SJCRH30 (cell line): ENCODE results near the gene RAB3GAP1. TPM values are rescaled to one million over a fixed set of nuclear protein-coding genes. Genes with fewer than 3 reads are reported as not detected.
"Not testable (repeated sequence)": the region's sequence is repeated elsewhere in the genome, so short reads cannot be mapped to it uniquely, and the experiment has no call there.

Experiments
- DNase-seq, 2 experiments: peaks; one replicate each; pipeline ENCODE4 v3.0.0-alpha.2; 2015 to 2020
- H3K27ac ChIP-seq: fragments of 250-450 bp; sonication (Bioruptor Pico); 2 replicates; pipeline ENCODE4 v1.5.1; 2020; ENCODE audit warnings: mild to moderate bottlenecking, moderate library complexity
- H3K27me3 ChIP-seq: fragments of 250-450 bp; sonication (Bioruptor Pico); 2 replicates; pipeline ENCODE4 v1.5.1; 2020; ENCODE audit warnings: mild to moderate bottlenecking, moderate library complexity
- H3K36me3 ChIP-seq: fragments of 250-450 bp; sonication (Bioruptor Pico); 2 replicates; pipeline ENCODE4 v1.5.1; 2020; ENCODE audit warnings: mild to moderate bottlenecking, moderate library complexity
- H3K4me1 ChIP-seq: fragments of 250-450 bp; sonication (Bioruptor Pico); 2 replicates; pipeline ENCODE4 v1.5.1; 2020; ENCODE audit warnings: mild to moderate bottlenecking, moderate library complexity
- H3K4me3 ChIP-seq: fragments of 250-450 bp; sonication (Bioruptor Pico); 2 replicates; pipeline ENCODE4 v1.5.1; 2020; ENCODE audit warnings: mild to moderate bottlenecking, moderate library complexity
- H3K9me3 ChIP-seq: fragments of 250-450 bp; sonication (Bioruptor Pico); replicated peaks from 2 replicates; pipeline ENCODE4 v1.5.1; 2020; ENCODE audit warnings: mild to moderate bottlenecking, moderate library complexity
- total RNA-seq: library from RNA; depleted of rRNA; stranded (reverse); fragments of >200 nt; shearing (Covaris generic); gene quantifications from 2 replicates; pipeline ENCODE4 v1.2.3, GENCODE V29; 2014; rRNA removed

The RAB3GAP1 gene
- total RNA-seq = 46.2 and 52.9 TPM in 2 replicates

DNA sequence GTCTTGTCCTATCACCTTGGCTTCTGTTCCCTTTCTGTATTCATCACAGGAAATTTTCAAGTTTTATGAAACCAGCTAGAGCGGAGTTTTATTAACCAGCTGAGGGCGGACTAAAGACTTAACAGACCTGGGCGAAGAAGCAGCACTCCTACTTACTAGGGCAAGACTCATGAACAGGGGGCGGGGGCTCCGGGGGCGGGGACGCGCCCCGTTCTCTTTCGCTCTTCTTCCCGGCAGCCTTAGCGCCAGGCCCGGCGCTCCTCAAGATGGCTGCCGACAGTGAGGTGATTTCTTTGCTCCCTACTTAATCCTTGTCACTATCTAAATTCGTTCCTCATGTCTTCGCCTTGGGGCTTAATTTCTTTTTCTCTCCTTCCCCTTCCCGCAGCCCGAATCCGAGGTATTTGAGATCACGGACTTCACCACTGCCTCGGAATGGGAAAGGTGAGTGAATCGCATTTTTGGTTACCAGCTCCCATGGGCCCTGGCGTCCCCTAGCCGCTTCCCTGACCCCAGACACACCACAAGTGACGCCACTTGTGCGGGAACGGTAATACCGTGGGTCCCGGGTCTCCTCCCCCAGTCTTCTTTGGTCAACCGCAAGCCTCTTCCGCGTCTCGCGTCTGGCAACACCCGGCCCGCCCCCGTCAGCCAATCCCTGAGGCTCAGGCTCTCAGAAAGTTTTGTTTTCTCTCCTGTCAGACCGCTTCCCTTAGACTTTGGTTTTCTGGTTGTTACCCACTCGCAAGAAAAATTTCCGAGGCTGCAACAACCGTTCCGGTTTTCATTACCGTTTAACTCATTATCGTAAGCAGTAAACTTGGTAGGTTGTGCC, at the start of gene RAB3GAP1:
Gene RAB3GAP1, plus strand, starts transcription at position 251 of the 835 bp plus-strand sequence. Its CDS starts 16 bp downstream, at position 267.
- peak within 1 kb of the TSS; percentile 83 for H3K4me3 ChIP-seq
- peaks cover 4% of the 10 kb centered on the region; the same call in 1 of the 2 replicates for H3K4me1 ChIP-seq
- no peaks in the 10 kb centered on the region for H3K27me3 ChIP-seq
- no peaks in the 10 kb centered on the region for H3K9me3 ChIP-seq
- peak; percentile 76 to 91 for DNase-seq
- peaks cover 9% of the 10 kb centered on the region for H3K36me3 ChIP-seq
- H3K27ac ChIP-seq = peak within 1 kb of the TSS; percentile 85

DNA sequence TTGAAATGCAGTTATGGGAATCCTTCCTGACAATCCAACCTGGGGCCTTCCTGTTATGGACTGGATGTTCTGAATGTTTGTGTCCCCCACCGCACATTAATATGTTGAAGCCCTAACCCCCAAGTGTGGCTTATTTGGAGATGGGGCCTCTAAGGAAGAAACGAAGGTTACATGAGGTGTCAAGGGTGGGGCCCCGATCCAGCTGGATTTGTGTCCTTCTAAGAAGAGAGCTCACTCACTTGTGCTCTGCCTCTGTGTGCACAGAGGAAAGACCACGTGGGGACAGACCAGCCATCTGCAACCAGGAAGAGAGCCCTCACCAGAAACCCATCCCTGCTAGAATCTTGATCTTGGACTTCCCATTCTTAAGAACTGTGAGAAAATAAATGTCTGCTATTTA, 49.3 kb upstream of the RAB3GAP1 start:
- Histone ChIP-seq H3K36me3 (no peaks in the 10 kb centered on the region), H3K4me1 (no peaks in the 10 kb centered on the region), H3K4me3 (no peak overlapping the region), H3K27ac (no peak overlapping the region), H3K9me3 (no peaks in the 10 kb centered on the region), H3K27me3 (no peaks in the 10 kb centered on the region)
- no peak for DNase-seq

DNA sequence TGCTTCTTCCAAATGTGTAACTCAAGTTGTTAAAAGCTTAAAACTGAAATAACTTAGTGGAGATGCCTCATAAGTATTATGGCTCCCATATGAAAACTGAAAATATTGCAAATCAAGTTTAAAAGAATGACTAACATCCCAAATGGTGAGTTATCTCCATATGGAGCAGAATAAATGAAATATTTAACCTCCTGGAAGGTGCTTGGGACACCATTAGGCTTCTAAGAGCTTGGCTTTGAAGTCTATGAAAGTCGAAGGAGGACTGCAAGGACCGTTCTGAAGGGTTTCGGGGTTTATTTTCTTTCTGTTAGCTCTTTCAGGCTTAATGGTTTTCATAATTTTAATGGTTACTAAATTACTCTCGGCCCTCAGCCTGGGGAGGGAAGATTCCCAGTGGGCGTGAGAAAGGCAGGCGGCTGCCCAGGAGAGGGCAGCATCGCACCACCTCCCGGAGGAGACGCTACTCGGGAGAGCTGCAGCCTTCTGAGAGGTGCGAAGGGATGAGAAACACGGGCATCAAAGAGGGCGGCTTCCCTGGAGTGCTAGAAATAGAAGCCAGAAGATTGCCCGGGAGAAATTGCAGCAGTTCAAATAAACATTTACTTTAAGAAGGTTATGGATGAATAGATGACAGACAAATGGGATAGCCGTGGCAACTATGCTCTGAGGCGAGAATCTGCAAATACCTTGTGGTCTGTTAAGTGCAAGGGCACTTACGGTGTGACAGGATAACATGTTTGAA, 47.9 kb upstream of the RAB3GAP1 start:
- H3K4me1 ChIP-seq = no peaks in the 10 kb centered on the region
- no peak overlapping the region for H3K4me3 ChIP-seq
- peak; percentile 76 to 85 for DNase-seq
- no peak overlapping the region for H3K27ac ChIP-seq
- no peaks in the 10 kb centered on the region for H3K36me3 ChIP-seq
- no peaks in the 10 kb centered on the region for H3K27me3 ChIP-seq
- H3K9me3 ChIP-seq = no peaks in the 10 kb centered on the region

DNA sequence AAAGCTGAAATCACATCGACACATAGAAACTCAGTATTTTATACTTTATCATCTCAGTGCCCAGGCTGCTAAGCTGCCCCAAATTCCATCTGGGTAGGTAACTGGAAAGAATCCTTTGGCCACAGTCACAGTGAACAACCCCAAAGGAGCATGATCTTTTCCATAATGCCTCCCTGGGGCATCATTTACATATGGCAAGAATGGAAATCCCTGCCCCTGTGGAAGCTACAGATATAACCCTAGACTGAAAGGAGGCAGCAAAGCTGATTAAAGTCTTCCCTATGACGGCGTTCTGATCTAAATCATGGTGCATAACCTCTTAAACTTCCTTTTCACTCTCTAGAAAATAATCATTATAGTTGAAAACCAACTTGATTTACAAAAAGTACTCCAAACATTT, 46.3 kb upstream of the RAB3GAP1 start:
- H3K27ac ChIP-seq = no peak overlapping the region
- H3K9me3 ChIP-seq = no peaks in the 10 kb centered on the region
- H3K27me3 ChIP-seq = no peaks in the 10 kb centered on the region
- no peaks in the 10 kb centered on the region for H3K4me1 ChIP-seq
- no peak for DNase-seq
- no peaks in the 10 kb centered on the region for H3K36me3 ChIP-seq
- no peak overlapping the region for H3K4me3 ChIP-seq

DNA sequence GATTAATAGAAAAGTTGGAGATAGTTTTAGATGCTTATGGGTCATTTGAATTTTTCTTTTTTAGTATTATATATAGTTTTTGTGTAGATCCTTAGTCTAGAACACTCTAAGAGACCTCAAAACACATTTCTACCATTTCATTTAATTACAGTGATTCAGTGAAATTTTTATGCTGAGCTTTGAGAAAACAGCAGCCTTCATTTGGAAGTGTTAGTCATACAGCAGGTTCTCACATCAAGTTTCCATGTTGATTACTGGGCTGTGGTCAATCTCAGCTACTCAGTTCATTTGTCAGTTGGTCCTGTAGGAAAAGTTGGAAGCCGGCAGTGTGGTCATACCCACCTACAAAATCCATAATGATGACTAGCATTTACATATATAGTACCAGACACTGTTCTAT, 42.8 kb upstream of the RAB3GAP1 start:
- no peak for DNase-seq
- Histone ChIP-seq H3K27me3 (no peaks in the 10 kb centered on the region), H3K9me3 (no peaks in the 10 kb centered on the region), H3K27ac (no peak overlapping the region), H3K36me3 (no peaks in the 10 kb centered on the region), H3K4me1 (no peaks in the 10 kb centered on the region), H3K4me3 (no peak overlapping the region)

DNA sequence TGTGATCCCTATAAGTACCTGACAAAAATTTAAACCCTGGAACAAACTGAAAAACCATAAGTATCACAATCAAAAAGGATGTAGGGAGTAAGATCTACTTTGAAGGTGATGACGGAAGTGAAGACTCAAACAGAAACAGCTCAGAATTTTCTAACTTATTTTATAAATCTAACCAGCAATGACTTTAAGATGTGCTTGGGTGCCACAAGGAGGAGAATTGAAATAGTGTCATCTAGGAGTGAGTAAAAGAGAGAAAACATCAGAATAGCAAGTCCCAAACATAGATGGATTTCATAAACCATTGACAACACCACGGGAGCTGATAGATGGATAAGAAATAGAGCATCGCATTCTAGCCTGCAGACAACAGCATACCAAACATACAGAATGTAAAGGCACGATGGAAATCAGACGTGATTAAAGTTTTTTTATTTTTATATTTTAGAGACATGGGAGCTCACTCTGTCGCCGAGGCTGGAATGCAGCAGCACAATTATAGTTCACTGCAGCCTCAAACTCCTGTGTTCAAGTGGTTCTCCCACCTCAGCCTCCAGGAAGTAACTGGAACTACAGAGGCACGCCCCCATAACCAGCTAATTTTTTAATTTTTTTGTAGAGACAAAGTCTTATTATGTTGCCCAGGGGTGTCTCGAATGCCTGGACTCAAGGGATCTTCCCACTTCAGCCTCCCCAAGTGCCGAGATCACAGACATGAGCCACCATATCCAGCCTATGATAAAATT, 41.7 kb upstream of the RAB3GAP1 start:
- DNase-seq = no peak
- Histone ChIP-seq H3K27ac (no peak overlapping the region), H3K4me1 (no peaks in the 10 kb centered on the region), H3K9me3 (no peaks in the 10 kb centered on the region), H3K27me3 (no peaks in the 10 kb centered on the region), H3K4me3 (no peak overlapping the region), H3K36me3 (no peaks in the 10 kb centered on the region)

DNA sequence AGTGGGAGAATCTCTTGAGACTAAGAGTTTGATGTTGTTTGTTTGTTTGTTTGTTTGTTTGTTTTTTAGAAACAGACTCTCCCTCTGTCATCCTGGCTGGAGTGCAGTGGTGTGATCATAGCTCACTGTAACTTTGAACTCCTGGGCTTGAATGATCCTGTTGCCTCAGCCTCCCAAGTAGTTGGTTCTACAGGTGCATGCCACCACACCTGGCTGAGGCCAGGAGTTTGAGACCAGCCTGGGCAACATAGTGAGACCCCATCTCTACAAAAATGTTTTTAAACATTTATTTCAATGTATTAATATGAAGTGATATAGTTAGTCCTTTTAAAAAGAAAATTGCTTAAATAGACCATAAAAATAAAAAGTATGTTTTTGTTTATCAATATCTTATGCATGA, 40.5 kb upstream of the RAB3GAP1 start:
- H3K36me3 ChIP-seq = no peaks in the 10 kb centered on the region
- no peak for DNase-seq
- no peaks in the 10 kb centered on the region for H3K4me1 ChIP-seq
- H3K27ac ChIP-seq = no peak overlapping the region
- no peaks in the 10 kb centered on the region for H3K27me3 ChIP-seq
- no peak overlapping the region for H3K4me3 ChIP-seq
- 0 out of 2 replicates have a peak, but pooled peaks cover 2% of the 10 kb centered on the region for H3K9me3 ChIP-seq

DNA sequence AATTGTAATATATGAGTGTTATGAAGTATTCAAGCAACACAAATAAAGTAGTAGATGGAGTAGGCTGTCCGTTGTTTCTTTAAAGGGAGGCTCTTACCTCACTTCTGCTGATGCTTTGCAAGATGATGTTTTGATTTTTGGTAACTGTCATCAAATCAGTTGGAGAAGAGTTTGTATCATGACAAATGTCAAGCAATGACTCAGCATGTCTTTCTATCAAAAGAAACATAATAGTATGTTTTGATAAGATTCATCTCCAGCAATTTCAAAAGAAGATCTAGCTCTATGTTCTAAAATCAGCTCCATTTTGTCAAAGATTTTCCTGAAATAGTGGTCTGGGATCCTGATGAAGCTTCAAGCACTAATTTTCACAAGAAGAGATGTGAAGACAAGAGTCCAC, 30.5 kb upstream of the RAB3GAP1 start:
- no peak overlapping the region for H3K27ac ChIP-seq
- no peaks in the 10 kb centered on the region for H3K27me3 ChIP-seq
- no peaks in the 10 kb centered on the region for H3K4me1 ChIP-seq
- no peak for DNase-seq
- no peaks in the 10 kb centered on the region for H3K9me3 ChIP-seq
- no peaks in the 10 kb centered on the region for H3K36me3 ChIP-seq
- no peak overlapping the region for H3K4me3 ChIP-seq

DNA sequence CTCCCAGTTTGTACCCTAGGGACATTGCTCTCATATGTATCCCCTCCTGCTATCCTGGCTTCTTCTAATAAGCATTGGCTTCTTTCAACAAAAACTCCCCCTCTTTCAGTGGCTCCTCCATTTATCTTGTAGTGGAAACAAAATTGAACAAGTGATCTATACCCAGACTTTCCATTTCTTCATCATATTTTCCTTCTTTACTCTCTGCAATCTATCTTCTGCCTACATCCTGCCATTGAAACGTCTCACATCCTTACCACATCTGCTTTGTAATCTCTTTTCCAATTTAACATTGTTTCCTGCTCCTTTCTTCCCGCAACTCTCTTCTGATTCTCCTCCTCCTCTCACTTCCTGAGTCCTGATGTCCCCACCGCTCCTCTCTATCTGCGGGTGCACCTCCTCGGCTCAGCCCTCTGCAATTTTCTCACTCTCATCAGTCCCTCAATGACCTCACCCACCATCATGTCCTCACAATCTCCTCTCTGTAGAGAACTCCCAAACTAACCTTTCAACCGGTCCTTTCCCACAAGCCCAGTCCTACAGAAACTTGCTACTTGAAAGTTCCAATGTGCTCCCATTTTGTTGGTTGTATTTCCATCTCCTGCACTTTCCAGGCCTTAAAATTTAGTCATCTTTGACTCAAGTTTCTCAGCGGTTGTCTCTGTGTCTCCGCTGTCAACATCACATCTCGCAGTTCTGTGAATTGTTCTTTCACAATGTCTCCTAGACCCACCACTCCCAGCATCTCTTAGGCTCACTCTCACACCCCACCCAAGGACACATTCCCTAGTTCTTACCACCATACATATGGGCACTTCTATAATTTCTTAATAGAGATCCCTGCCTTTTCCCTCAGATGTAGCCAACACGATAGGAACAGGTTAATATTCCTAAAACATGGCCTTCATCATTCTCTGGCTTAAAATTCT, 28.9 kb upstream of the RAB3GAP1 start:
- Histone ChIP-seq H3K27me3 (no peaks in the 10 kb centered on the region), H3K4me1 (no peaks in the 10 kb centered on the region), H3K4me3 (no peak overlapping the region), H3K9me3 (no peaks in the 10 kb centered on the region), H3K36me3 (no peaks in the 10 kb centered on the region), H3K27ac (no peak overlapping the region)
- DNase-seq = no peak

DNA sequence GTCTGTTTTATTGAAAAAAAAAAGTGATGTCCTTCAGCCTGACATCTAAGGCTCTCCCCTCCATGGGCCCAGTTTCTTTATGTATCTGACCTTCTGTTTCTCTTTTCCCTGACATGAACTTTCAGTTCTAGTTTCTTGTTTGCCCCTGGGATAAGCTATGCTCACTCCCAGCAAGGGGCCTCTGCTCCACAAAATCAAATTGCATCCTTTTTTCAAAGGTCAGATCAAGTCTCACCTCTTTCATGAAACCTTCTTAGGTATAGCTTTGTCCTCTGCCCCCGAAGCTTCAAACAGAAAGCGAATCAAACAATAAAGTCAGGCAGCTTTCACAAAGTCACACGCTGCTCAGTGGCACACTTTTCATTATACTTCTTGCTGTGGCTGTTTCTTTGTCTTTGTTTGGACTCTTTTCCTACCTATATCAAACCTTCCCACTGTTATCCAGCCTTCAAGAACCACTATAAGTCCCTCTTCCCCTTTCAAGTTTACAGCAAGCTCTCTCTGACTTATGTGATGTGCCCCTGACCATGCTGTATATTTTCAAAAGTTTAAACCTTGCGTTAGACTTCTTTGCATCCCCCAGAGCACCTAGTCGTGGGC, 28.1 kb upstream of the RAB3GAP1 start:
- Histone ChIP-seq H3K9me3 (no peaks in the 10 kb centered on the region), H3K36me3 (no peaks in the 10 kb centered on the region), H3K4me1 (no peaks in the 10 kb centered on the region), H3K27me3 (no peaks in the 10 kb centered on the region), H3K27ac (no peak overlapping the region), H3K4me3 (no peak overlapping the region)
- no peak for DNase-seq

DNA sequence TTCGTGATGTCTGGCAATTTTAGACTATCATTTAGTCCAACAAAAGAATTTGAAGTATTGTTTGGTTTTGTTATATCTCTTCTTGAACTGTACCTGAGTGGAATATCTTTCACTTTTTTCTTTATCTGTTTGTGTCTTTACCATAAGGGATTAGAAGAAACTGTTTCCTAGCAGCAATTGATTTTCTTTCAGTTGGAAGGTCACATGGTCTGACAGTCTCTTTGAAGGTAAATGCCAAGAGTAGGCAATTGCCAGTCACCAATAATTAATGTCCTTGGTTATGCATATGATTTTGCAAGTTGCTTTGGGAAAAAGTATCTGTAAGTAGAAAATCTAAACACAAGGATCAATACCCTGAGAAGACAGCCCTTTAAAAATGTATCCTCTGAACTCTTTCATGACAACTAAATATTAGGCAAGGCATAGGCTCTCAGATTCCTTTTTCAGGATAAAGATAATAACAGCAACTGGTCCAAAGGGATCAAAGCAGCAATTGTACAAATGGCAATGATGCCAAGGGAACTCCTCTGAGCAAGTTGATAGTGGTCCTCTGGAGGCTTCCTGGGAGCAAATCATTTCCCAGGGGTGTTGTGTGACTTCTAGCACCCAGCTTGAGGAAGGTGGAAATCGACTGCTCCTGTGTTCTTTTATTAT, 22.5 kb upstream of the RAB3GAP1 start:
- Histone ChIP-seq H3K27me3 (no peaks in the 10 kb centered on the region), H3K27ac (no peak overlapping the region), H3K36me3 (no peaks in the 10 kb centered on the region), H3K9me3 (no peaks in the 10 kb centered on the region), H3K4me1 (no peaks in the 10 kb centered on the region), H3K4me3 (no peak overlapping the region)
- no peak for DNase-seq

DNA sequence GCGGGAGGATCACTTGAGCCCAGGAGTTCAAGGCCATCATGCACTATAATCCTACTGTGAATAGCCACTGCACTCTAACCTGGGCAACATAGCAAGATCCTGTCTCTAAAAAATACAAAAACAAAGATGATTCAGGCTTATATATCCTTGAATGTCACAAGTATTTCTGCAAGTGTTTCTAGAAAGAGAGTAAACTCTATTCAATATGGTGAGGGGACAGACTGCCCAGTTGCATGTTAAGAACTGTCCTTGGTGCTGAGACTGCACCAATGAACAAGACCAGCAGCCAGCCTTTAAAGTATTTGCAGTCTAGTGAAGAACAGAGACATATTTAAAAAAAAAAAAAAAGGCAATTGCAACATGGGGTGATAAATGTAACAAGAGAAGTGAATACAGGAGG, 21.3 kb upstream of the RAB3GAP1 start:
- no peaks in the 10 kb centered on the region for H3K4me1 ChIP-seq
- no peak overlapping the region for H3K27ac ChIP-seq
- DNase-seq = peak; percentile 28 to 67
- no peak overlapping the region for H3K4me3 ChIP-seq
- no peaks in the 10 kb centered on the region for H3K36me3 ChIP-seq
- H3K9me3 ChIP-seq = no peaks in the 10 kb centered on the region
- H3K27me3 ChIP-seq = no peaks in the 10 kb centered on the region

DNA sequence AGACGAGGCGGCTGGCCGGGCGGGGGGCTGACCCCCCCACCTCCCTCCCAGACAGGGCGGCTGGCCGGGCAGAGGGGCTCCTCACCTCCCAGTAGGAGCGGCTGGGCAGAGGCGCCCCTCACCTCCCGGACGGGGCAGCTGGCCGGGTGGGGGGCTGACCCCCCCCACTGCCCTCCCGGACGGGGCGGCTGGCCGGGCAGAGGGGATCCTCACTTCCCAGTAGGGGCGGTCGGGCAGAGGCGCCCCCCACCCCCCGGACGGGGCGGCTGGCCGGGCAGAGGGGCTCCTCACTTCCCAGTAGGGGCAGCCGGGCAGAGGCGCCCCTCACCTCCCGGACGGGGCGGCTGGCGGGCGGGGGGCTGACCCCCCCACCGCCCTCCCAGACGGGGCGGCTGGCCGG, 18.9 kb upstream of the RAB3GAP1 start:
- H3K27me3 ChIP-seq, H3K4me3 ChIP-seq, H3K27ac ChIP-seq, H3K9me3 ChIP-seq, H3K36me3 ChIP-seq, H3K4me1 ChIP-seq, DNase-seq: not testable (repeated sequence)
